Mesendoderm (in vitro differentiated cells): ENCODE results near the gene CACNG5.

Experiments
- DNase-seq: peaks from one replicate; pipeline ENCODE4 v3.0.0; 2013
- H2AK5ac ChIP-seq: 2 replicates; pipeline ENCODE4 v1.6.1; 2013; ENCODE audit warnings: low read length, inconsistent platforms
- H2BK120ac ChIP-seq: 2 replicates; pipeline ENCODE4 v1.6.1; 2013; ENCODE audit warnings: low read depth, mild to moderate bottlenecking, low read length, moderate library complexity, mixed read lengths
- H2BK15ac ChIP-seq: replicated peaks from 2 replicates; pipeline ENCODE4 v1.6.1; 2013; ENCODE audit warnings: low read depth, mild to moderate bottlenecking, moderate library complexity
- H2BK5ac ChIP-seq: 2 replicates; pipeline ENCODE4 v1.6.1; 2013; ENCODE audit warnings: low read length, inconsistent platforms
- H3K18ac ChIP-seq: 2 replicates; pipeline ENCODE4 v1.6.1; 2013; ENCODE audit warnings: mild to moderate bottlenecking, low read length, mixed read lengths
- H3K23ac ChIP-seq: one replicate; pipeline ENCODE4 v1.6.1; 2013; ENCODE audit warnings: low read length
- H3K27ac ChIP-seq: 2 replicates; pipeline ENCODE4 v1.5.1; 2013; ENCODE audit warnings: low read depth, mild to moderate bottlenecking, inconsistent platforms, low read length, moderate library complexity
- H3K27me3 ChIP-seq: 2 replicates; pipeline ENCODE4 v1.6.1; 2013; ENCODE audit warnings: low read length, control low read depth, mild to moderate bottlenecking, inconsistent platforms; ENCODE audit not compliant: insufficient read depth, poor library complexity
- H3K36me3 ChIP-seq: 2 replicates; pipeline ENCODE4 v1.6.1; 2013; ENCODE audit warnings: low read length, inconsistent platforms; ENCODE audit not compliant: control insufficient read depth, insufficient read depth
- H3K4ac ChIP-seq: one replicate; pipeline ENCODE4 v1.6.1; 2013; ENCODE audit warnings: low read depth, mild to moderate bottlenecking, low read length, moderate library complexity
- H3K4me1 ChIP-seq: 2 replicates; pipeline ENCODE4 v1.6.1; 2013; ENCODE audit warnings: low read depth, low read length, inconsistent platforms; ENCODE audit not compliant: control insufficient read depth
- H3K4me2 ChIP-seq: 2 replicates; pipeline ENCODE4 v1.6.1; 2013; ENCODE audit warnings: low read length
- H3K4me3 ChIP-seq: 2 replicates; pipeline ENCODE4 v1.5.1; 2013; ENCODE audit warnings: mild to moderate bottlenecking, low read length
- H3K56ac ChIP-seq: one replicate; pipeline ENCODE4 v1.6.1; 2013; ENCODE audit warnings: low read length
- H3K79me1 ChIP-seq: 2 replicates; pipeline ENCODE4 v1.6.1; 2013; ENCODE audit warnings: low read length, inconsistent platforms
- H3K79me2 ChIP-seq: 2 replicates; pipeline ENCODE4 v1.6.1; 2013; ENCODE audit warnings: mild to moderate bottlenecking, low read length; ENCODE audit not compliant: control insufficient read depth, insufficient read depth
- H3K9ac ChIP-seq: 2 replicates; pipeline ENCODE4 v1.6.1; 2013; ENCODE audit warnings: low read length, inconsistent platforms
- H4K5ac ChIP-seq: one replicate; pipeline ENCODE4 v1.6.1; 2013; ENCODE audit warnings: low read length
- H4K8ac ChIP-seq: one replicate; pipeline ENCODE4 v1.6.1; 2013; ENCODE audit warnings: low read depth, mild to moderate bottlenecking, control low read depth, low read length, moderate library complexity
- WGBS: extraction: QIAGEN DNeasy Blood & Tissue Kit; methylation state at CpG from one replicate; pipeline ENCODE4 v1.1.7; 2013; ENCODE audit warnings: low lambda C conversion rate, missing lambda C conversion rate; ENCODE audit not compliant: insufficient coverage; ENCODE audit errors: extremely low coverage; 5-methylcytosine and 5-hydroxymethylcytosine counted together

The CACNG5 gene

DNA sequence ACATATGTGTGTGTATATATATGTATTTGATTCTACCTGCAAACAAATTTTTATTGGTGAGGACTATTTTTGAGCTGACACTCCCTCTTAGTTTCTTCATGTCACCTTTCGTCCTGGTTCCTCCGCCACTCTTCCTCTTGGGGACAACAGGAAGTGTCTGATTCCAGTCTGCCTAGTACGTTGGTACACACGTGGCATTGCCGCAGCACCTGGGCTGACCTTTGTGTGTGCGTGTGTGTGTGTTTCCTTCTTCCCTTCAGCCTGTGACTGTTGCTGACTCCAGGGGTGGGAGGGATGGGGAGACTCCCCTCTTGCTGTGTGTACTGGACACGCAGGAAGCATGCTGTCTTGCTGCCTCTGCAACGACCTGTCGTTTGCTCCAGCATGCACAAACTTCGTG, 29.4 kb upstream of the CACNG5 start:
- DNase-seq: no peak
- H3K27me3 ChIP-seq: no peaks in the 10 kb centered on the region
- no peak overlapping the region for H2BK5ac ChIP-seq
- H3K36me3 ChIP-seq: no peaks in the 10 kb centered on the region
- H3K18ac ChIP-seq: no peak overlapping the region
- no peak overlapping the region for H3K9ac ChIP-seq
- no peak overlapping the region for H2BK15ac ChIP-seq
- H3K79me2 ChIP-seq: no peaks in the 10 kb centered on the region
- H3K27ac ChIP-seq: no peak overlapping the region
- no peaks in the 10 kb centered on the region for H3K4me1 ChIP-seq
- H3K4me2 ChIP-seq: no peak overlapping the region
- no peak overlapping the region for H3K4me3 ChIP-seq
- no peak overlapping the region for H2BK120ac ChIP-seq
- no peak overlapping the region for H3K56ac ChIP-seq
- no peak overlapping the region for H4K8ac ChIP-seq
- H2AK5ac ChIP-seq: no peak overlapping the region
- no peaks in the 10 kb centered on the region for H3K79me1 ChIP-seq
- no peak overlapping the region for H3K4ac ChIP-seq
- no CpG with 5 or more reads among the region's 10 CpGs for WGBS
- no peak overlapping the region for H3K23ac ChIP-seq
- H4K5ac ChIP-seq: no peak overlapping the region

- H3K9ac ChIP-seq: no peak overlapping the region
- no peak for DNase-seq
- no peaks in the 10 kb centered on the region for H3K4me1 ChIP-seq
- WGBS: no CpG with 5 or more reads among the region's 10 CpGs
- H3K18ac ChIP-seq: no peak overlapping the region
- no peak overlapping the region for H2BK15ac ChIP-seq
- no peaks in the 10 kb centered on the region for H3K79me2 ChIP-seq
- no peak overlapping the region for H3K23ac ChIP-seq
- H3K4me2 ChIP-seq: no peak overlapping the region
- H3K36me3 ChIP-seq: no peaks in the 10 kb centered on the region
- H3K27me3 ChIP-seq: no peaks in the 10 kb centered on the region
- H2BK5ac ChIP-seq: no peak overlapping the region
- H3K4ac ChIP-seq: no peak overlapping the region
- H3K79me1 ChIP-seq: no peaks in the 10 kb centered on the region
- no peak overlapping the region for H2AK5ac ChIP-seq
- no peak overlapping the region for H3K4me3 ChIP-seq
- H3K27ac ChIP-seq: no peak overlapping the region
- no peak overlapping the region for H4K8ac ChIP-seq
- H4K5ac ChIP-seq: no peak overlapping the region
- H2BK120ac ChIP-seq: no peak overlapping the region
- no peak overlapping the region for H3K56ac ChIP-seq
These were observed 27.7 kb upstream of the CACNG5 start for GRCh38 chr17:66807182-66807581.

- H3K9ac ChIP-seq: no peak overlapping the region
- no peak overlapping the region for H3K4me3 ChIP-seq
- H3K79me1 ChIP-seq: no peaks in the 10 kb centered on the region
- no peak overlapping the region for H3K4ac ChIP-seq
- H3K79me2 ChIP-seq: no peaks in the 10 kb centered on the region
- no peak overlapping the region for H2BK120ac ChIP-seq
- no peak overlapping the region for H3K23ac ChIP-seq
- no peak overlapping the region for H4K8ac ChIP-seq
- no peaks in the 10 kb centered on the region for H3K27me3 ChIP-seq
- H3K36me3 ChIP-seq: no peaks in the 10 kb centered on the region
- no peak overlapping the region for H3K4me2 ChIP-seq
- H3K4me1 ChIP-seq: no peaks in the 10 kb centered on the region
- no peak overlapping the region for H2AK5ac ChIP-seq
- no CpG with 5 or more reads among the region's 5 CpGs for WGBS
- no peak overlapping the region for H3K18ac ChIP-seq
- DNase-seq: no peak
- H3K27ac ChIP-seq: no peak overlapping the region
- no peak overlapping the region for H3K56ac ChIP-seq
- H4K5ac ChIP-seq: no peak overlapping the region
- no peak overlapping the region for H2BK15ac ChIP-seq
- H2BK5ac ChIP-seq: no peak overlapping the region
These were observed 25.5 kb upstream of the CACNG5 start for GRCh38 chr17:66809408-66809807.

DNA sequence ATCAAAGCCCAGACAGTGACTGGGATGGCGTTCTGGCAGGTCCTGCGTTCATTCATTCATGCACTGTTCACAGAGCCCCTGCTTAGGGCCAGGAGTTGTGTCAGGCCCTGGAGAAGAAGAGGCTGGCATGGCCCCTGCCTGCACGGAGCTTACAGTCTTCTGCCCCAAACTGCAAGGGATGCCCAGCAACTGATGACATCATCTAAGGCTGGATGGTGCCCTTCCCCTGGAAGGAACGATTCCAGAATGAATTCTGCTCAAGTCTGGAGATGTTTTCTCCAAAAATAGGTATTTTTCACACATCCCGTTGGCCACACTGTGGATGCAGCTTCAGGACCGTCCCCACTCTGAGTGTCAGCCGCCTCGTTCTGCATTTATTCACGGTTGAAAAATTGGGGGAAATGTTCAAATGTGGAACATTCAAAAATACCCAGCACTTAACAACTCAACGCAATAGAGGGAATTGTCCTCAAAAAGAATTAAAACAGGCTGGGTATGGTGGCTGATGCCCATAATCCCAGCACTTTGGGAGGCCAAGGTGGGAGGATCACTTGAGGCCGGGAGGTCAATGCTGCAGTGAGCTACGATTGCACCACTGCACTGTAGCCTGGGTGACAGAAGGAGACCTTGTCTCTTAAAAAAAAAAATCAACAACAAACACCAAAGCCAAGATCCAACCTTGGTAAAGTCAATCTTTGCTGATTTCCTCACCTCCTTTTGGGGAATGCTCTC, 23.8 kb upstream of the CACNG5 start:
- no peaks in the 10 kb centered on the region for H3K79me1 ChIP-seq
- no CpG with 5 or more reads among the region's 12 CpGs for WGBS
- H4K8ac ChIP-seq: no peak overlapping the region
- H2AK5ac ChIP-seq: no peak overlapping the region
- H2BK5ac ChIP-seq: no peak overlapping the region
- H3K4me3 ChIP-seq: no peak overlapping the region
- no peak overlapping the region for H2BK15ac ChIP-seq
- no peak overlapping the region for H3K27ac ChIP-seq
- H4K5ac ChIP-seq: no peak overlapping the region
- H3K18ac ChIP-seq: no peak overlapping the region
- no peaks in the 10 kb centered on the region for H3K79me2 ChIP-seq
- H3K9ac ChIP-seq: no peak overlapping the region
- H3K56ac ChIP-seq: no peak overlapping the region
- H3K23ac ChIP-seq: no peak overlapping the region
- no peak overlapping the region for H3K4me2 ChIP-seq
- no peak overlapping the region for H3K4ac ChIP-seq
- H3K4me1 ChIP-seq: no peaks in the 10 kb centered on the region
- no peaks in the 10 kb centered on the region for H3K36me3 ChIP-seq
- no peaks in the 10 kb centered on the region for H3K27me3 ChIP-seq
- no peak overlapping the region for H2BK120ac ChIP-seq
- no peak for DNase-seq

- Histone ChIP-seq H3K79me1 (no peaks in the 10 kb centered on the region), H4K8ac (no peak overlapping the region), H2AK5ac (no peak overlapping the region), H3K23ac (no peak overlapping the region), H3K36me3 (no peaks in the 10 kb centered on the region), H3K27me3 (no peaks in the 10 kb centered on the region), H3K27ac (no peak overlapping the region), H4K5ac (no peak overlapping the region), H3K18ac (no peak overlapping the region), H2BK5ac (no peak overlapping the region), H3K79me2 (no peaks in the 10 kb centered on the region), H3K4me3 (no peak overlapping the region), H3K4ac (no peak overlapping the region), H3K4me1 (no peaks in the 10 kb centered on the region), H3K56ac (no peak overlapping the region), H3K4me2 (no peak overlapping the region), H3K9ac (no peak overlapping the region), H2BK120ac (no peak overlapping the region), H2BK15ac (no peak overlapping the region)
- WGBS: no CpG with 5 or more reads among the region's 9 CpGs
- DNase-seq: no peak
These were observed 23.2 kb upstream of the CACNG5 start for GRCh38 chr17:66811683-66812054.

- H3K27me3 ChIP-seq: no peaks in the 10 kb centered on the region
- no peak for DNase-seq
- H2BK120ac ChIP-seq: no peak overlapping the region
- no peaks in the 10 kb centered on the region for H3K79me1 ChIP-seq
- H4K5ac ChIP-seq: no peak overlapping the region
- no peak overlapping the region for H3K9ac ChIP-seq
- H4K8ac ChIP-seq: no peak overlapping the region
- H3K4me3 ChIP-seq: no peak overlapping the region
- H3K36me3 ChIP-seq: no peaks in the 10 kb centered on the region
- H3K56ac ChIP-seq: no peak overlapping the region
- no peak overlapping the region for H3K27ac ChIP-seq
- WGBS: no CpG with 5 or more reads among the region's 5 CpGs
- no peak overlapping the region for H3K23ac ChIP-seq
- no peak overlapping the region for H2BK5ac ChIP-seq
- H3K79me2 ChIP-seq: no peaks in the 10 kb centered on the region
- no peak overlapping the region for H3K4me2 ChIP-seq
- no peak overlapping the region for H2AK5ac ChIP-seq
- no peak overlapping the region for H2BK15ac ChIP-seq
- no peaks in the 10 kb centered on the region for H3K4me1 ChIP-seq
- no peak overlapping the region for H3K18ac ChIP-seq
- no peak overlapping the region for H3K4ac ChIP-seq
These were observed 22.3 kb upstream of the CACNG5 start for GRCh38 chr17:66812571-66812970.
